CD4-positive, alpha-beta memory T cell (primary cell): ENCODE measurements around the gene IFIT3. TPM values are rescaled to one million over a fixed set of nuclear protein-coding genes. Genes with fewer than 3 reads are reported as not detected.
"Not testable (repeated sequence)": the region's sequence is repeated elsewhere in the genome, so short reads cannot be mapped to it uniquely, and the experiment has no call there.

ENCODE experiments used
- CTCF ChIA-PET: fragments of 350-600 bp; sonication (Branson Sonifier 250); formaldehyde crosslinking; loops from one replicate; lab custom pipeline; 2021; ENCODE audit warnings: inconsistent platforms; ENCODE audit not compliant: partially characterized antibody; lab: Charles Lee
- POLR2A ChIA-PET: fragments of 350-600 bp; sonication (Branson Sonifier 250); formaldehyde crosslinking; loops from one replicate; lab custom pipeline; 2021; ENCODE audit not compliant: partially characterized antibody; lab: Charles Lee
- DNase-seq, 5 donors: peaks; one replicate each; pipeline versions ENCODE4 v3.0.0 to v3.0.0-alpha.2; 2020 to 2022; ENCODE audit warnings: mixed read lengths in 1 of 5
- H3K27ac ChIP-seq: one replicate; pipeline ENCODE4 v1.7.0; 2013; ENCODE audit warnings: low read depth, low read length
- H3K27me3 ChIP-seq: 2 replicates; pipeline ENCODE4 v1.7.0; 2013; ENCODE audit warnings: mild to moderate bottlenecking, low read length, moderate library complexity; ENCODE audit not compliant: insufficient read depth
- H3K36me3 ChIP-seq: 2 replicates; pipeline ENCODE4 v1.7.0; 2013; ENCODE audit warnings: mild to moderate bottlenecking, low read length, moderate library complexity; ENCODE audit not compliant: insufficient read depth
- H3K4me1 ChIP-seq: 2 replicates; pipeline ENCODE4 v1.7.0; 2013; ENCODE audit warnings: mild to moderate bottlenecking, low read length, moderate library complexity; ENCODE audit not compliant: insufficient read depth
- H3K4me3 ChIP-seq, 2 donors: one replicate each; pipeline ENCODE4 v1.7.0; 2013; ENCODE audit warnings: low read length in 2 of 2, mild to moderate bottlenecking in 1 of 2
- H3K9me3 ChIP-seq, 2 donors: one replicate each; pipeline ENCODE4 v1.7.0; 2013; ENCODE audit warnings: low read length in 2 of 2, control low read depth in 1 of 2; ENCODE audit not compliant: control insufficient read depth in 1 of 2
- H3K27ac Mint-ChIP-seq, 7 donors: one replicate each; pipeline ENCODE4 v1.8.0; 2020 to 2021; ENCODE audit warnings: mixed read lengths in 7 of 7, mild to moderate bottlenecking in 6 of 7, inconsistent platforms in 3 of 7, moderate library complexity in 3 of 7
- H3K27me3 Mint-ChIP-seq, 2 donors: one replicate each; pipeline ENCODE4 v1.8.0; 2020 to 2021; ENCODE audit warnings: mixed read lengths in 2 of 2
- H3K36me3 Mint-ChIP-seq, 2 donors: one replicate each; pipeline ENCODE4 v1.8.0; 2020 to 2021; ENCODE audit warnings: mixed read lengths in 2 of 2, inconsistent platforms in 1 of 2, mild to moderate bottlenecking in 1 of 2
- H3K4me1 Mint-ChIP-seq, 4 donors: one replicate each; pipeline ENCODE4 v1.8.0; 2020 to 2021; ENCODE audit warnings: mixed read lengths in 4 of 4, mild to moderate bottlenecking in 1 of 4
- H3K4me3 Mint-ChIP-seq, 8 donors: one replicate each; pipeline ENCODE4 v1.8.0; 2020 to 2021; ENCODE audit warnings: mixed read lengths in 8 of 8, mild to moderate bottlenecking in 7 of 8, moderate library complexity in 6 of 8, inconsistent platforms in 3 of 8
- H3K9me3 Mint-ChIP-seq, 8 donors: one replicate each; pipeline ENCODE4 v1.8.0; 2020 to 2021; ENCODE audit warnings: mixed read lengths in 8 of 8, mild to moderate bottlenecking in 5 of 8, inconsistent platforms in 3 of 8, moderate library complexity in 1 of 8
- intact Hi-C: fragments of 100-400 bp; cut with micrococcal nuclease; formaldehyde crosslinking; loops from one replicate; pipeline ENCODE4 v1.15.1; 2023
- polyA plus RNA-seq, 2 donors: library from polyadenylated mRNA; unstranded; fragments of 300-500 nt; fragmentation: Illumina TruSeq; gene quantifications; one replicate each; pipeline ENCODE4 v1.2.3, GENCODE V29; 2021
- total RNA-seq, 2 experiments: library from RNA; stranded (reverse); gene quantifications; one replicate each; pipeline ENCODE4 v1.2.3, GENCODE V29; 2021

The IFIT3 gene
- total and polyA plus RNA-seq, 4 experiments from 2014 or later: 3.1 to 10.4 (median 4.2) TPM

DNA sequence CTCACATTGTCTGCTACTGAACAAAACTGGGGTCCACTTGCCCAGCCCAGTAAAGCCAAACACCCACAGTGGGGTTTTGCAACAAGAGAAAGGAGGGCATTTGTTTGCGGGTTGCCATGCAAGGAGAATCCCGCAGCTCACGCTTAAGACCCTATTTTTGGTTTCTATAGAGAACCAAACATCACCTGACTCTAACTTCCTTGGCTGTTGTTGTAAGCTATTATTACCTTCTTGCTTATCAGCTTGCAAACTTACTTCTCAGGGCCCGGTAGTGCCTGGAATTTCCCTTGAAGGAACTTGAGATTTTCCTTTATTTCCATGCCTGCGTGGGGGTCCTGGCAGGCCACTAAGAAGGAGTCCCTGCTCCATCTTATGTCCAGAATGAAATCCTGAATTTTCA lies 20.7 kb downstream of the IFIT3 start:
- Mint-ChIP-seq H3K4me1 (peaks cover 4 to 17% (median 6%) of the 10 kb centered on the region in 4 donors), H3K27me3 (peaks cover 2 to 5% of the 10 kb centered on the region in 2 donors), H3K4me3 (no peak overlapping the region), H3K27ac (no peak overlapping the region), H3K36me3 (no peaks in the 10 kb centered on the region), H3K9me3 (no peaks in the 10 kb centered on the region)
- Histone ChIP-seq H3K27me3 (no peaks in the 10 kb centered on the region), H3K9me3 (no peaks in the 10 kb centered on the region), H3K4me1 (peaks cover 6% of the 10 kb centered on the region), H3K36me3 (no peaks in the 10 kb centered on the region), H3K4me3 (no peak overlapping the region), H3K27ac (no peak overlapping the region)
- POLR2A ChIA-PET: no interaction called here
- CTCF ChIA-PET: interaction anchor here (1.0 kb wide), 1 partner anchor 11 kb away, joined by 3 read pairs; no protein-coding TSS in a partner anchor
- no peak for DNase-seq
- intact Hi-C loops: no loop called here

- intact Hi-C loops: no loop called here
- no peak overlapping the region for H3K27ac ChIP-seq
- H3K27me3 Mint-ChIP-seq: peaks cover 2 to 6% of the 10 kb centered on the region in 2 donors
- H3K9me3 ChIP-seq: no peaks in the 10 kb centered on the region
- H3K27me3 ChIP-seq: no peaks in the 10 kb centered on the region
- H3K27ac Mint-ChIP-seq: no peak overlapping the region
- peaks cover 0 to 3% of the 10 kb centered on the region in 2 donors for H3K36me3 Mint-ChIP-seq
- H3K9me3 Mint-ChIP-seq: peaks cover 0 to 2% (median 0%) of the 10 kb centered on the region in 8 donors
- no peak overlapping the region for H3K4me3 Mint-ChIP-seq
- ChIA-PET CTCF (no interaction called here), POLR2A (no interaction called here)
- H3K36me3 ChIP-seq: no peaks in the 10 kb centered on the region
- H3K4me1 ChIP-seq: peaks cover 6% of the 10 kb centered on the region
- no peak for DNase-seq
- H3K4me1 Mint-ChIP-seq: peaks cover 4 to 17% (median 6%) of the 10 kb centered on the region in 4 donors
- H3K4me3 ChIP-seq: no peak overlapping the region
These were observed 21.2 kb downstream of the IFIT3 start for GRCh38 chr10:89348975-89349374.

DNA sequence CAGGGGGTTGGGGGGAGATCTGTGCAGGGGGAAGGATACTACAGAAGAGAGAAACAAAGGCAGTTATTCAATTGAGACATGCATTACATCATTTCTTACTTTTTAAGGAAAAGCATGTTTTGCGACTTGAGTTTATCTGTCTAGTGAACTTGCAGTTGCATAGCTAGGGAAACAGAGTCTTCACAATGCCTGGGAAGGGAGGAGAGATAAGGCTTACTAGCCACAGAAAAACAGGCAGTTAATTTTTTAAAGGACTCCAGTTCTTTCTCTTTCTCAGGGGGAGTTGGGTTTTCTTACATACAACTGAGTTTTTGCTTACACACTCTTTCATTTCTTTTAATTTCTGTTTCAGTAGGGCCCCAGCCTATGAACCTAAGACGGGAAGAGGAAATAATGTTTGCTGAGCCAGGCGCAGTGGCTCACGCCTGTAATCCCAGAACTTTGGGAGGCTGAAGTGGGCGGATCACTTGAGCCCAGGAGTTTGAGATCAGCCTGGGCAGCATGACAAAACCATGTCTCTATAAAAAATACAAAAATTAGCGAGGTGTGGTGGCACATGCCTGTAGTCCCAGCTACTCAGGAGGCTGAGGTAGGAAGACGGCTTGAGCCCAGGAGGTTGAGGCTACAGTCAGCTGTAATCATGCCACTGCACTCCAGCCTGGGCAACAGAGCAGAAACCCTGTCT lies 23.0 kb downstream of the IFIT3 start:
- Mint-ChIP-seq H3K4me1 (peaks cover 2 to 17% (median 6%) of the 10 kb centered on the region in 4 donors), H3K4me3 (peak overlapping the region in 6 of 8 donors; percentile 1 to 53 (median 18)), H3K27ac (peak overlapping the region in 2 of 7 donors; percentile 24 to 32)
- H3K4me3 ChIP-seq, H3K36me3 ChIP-seq, intact Hi-C loops, H3K36me3 Mint-ChIP-seq, H3K9me3 Mint-ChIP-seq, H3K9me3 ChIP-seq, POLR2A ChIA-PET, H3K27ac ChIP-seq, H3K27me3 ChIP-seq, DNase-seq, H3K4me1 ChIP-seq, H3K27me3 Mint-ChIP-seq: not testable (repeated sequence)
- CTCF ChIA-PET: interaction anchor here (1.1 kb wide), 1 partner anchor 12 kb away, joined by 3 read pairs; no protein-coding TSS in a partner anchor

GRCh38 chr10:89351412-89351779 lies 23.6 kb downstream of the IFIT3 start:
- Histone ChIP-seq H3K27me3 (no peaks in the 10 kb centered on the region), H3K27ac (no peak overlapping the region), H3K4me1 (peaks cover 6% of the 10 kb centered on the region), H3K9me3 (no peaks in the 10 kb centered on the region), H3K4me3 (no peak overlapping the region), H3K36me3 (no peaks in the 10 kb centered on the region)
- CTCF ChIA-PET: no interaction called here
- DNase-seq: no peak
- peaks cover 0 to 6% of the 10 kb centered on the region in 2 donors for H3K36me3 Mint-ChIP-seq
- POLR2A ChIA-PET: no interaction called here
- intact Hi-C loops: no loop called here
- H3K9me3 Mint-ChIP-seq: peaks cover 0 to 4% (median 0%) of the 10 kb centered on the region in 8 donors
- H3K4me3 Mint-ChIP-seq: peak overlapping the region in 1 of 8 donors; percentile 53
- peaks cover 2 to 6% of the 10 kb centered on the region in 2 donors for H3K27me3 Mint-ChIP-seq
- peaks cover 2 to 17% (median 7%) of the 10 kb centered on the region in 4 donors for H3K4me1 Mint-ChIP-seq
- no peak overlapping the region for H3K27ac Mint-ChIP-seq

- peaks cover 2 to 17% (median 7%) of the 10 kb centered on the region in 4 donors for H3K4me1 Mint-ChIP-seq
- no peak overlapping the region for H3K4me3 Mint-ChIP-seq
- intact Hi-C loops: no loop called here
- no peaks in the 10 kb centered on the region for H3K9me3 ChIP-seq
- H3K27ac ChIP-seq: no peak overlapping the region
- H3K27me3 Mint-ChIP-seq: peaks cover 2 to 6% of the 10 kb centered on the region in 2 donors
- no peak for DNase-seq
- CTCF ChIA-PET: interaction anchor here (1.0 to 1.4 kb wide), 2 partner anchors 9 to 17 kb away, joined by 3 to 6 read pairs; no protein-coding TSS in a partner anchor
- no peaks in the 10 kb centered on the region for H3K36me3 ChIP-seq
- POLR2A ChIA-PET: no interaction called here
- no peak overlapping the region for H3K4me3 ChIP-seq
- peaks cover 6% of the 10 kb centered on the region for H3K4me1 ChIP-seq
- H3K27me3 ChIP-seq: no peaks in the 10 kb centered on the region
- H3K36me3 Mint-ChIP-seq: peaks cover 0 to 6% of the 10 kb centered on the region in 2 donors
- no peak overlapping the region for H3K27ac Mint-ChIP-seq
- H3K9me3 Mint-ChIP-seq: peaks cover 0 to 4% (median 0%) of the 10 kb centered on the region in 8 donors
These were observed 24.2 kb downstream of the IFIT3 start for GRCh38 chr10:89351780-89352597.

GRCh38 chr10:89352802-89353201 lies 25.0 kb downstream of the IFIT3 start:
- Mint-ChIP-seq H3K36me3 (peaks cover 0 to 6% of the 10 kb centered on the region in 2 donors), H3K27me3 (peaks cover 2 to 6% of the 10 kb centered on the region in 2 donors), H3K4me3 (no peak overlapping the region), H3K9me3 (peaks cover 0 to 4% (median 0%) of the 10 kb centered on the region in 8 donors), H3K27ac (no peak overlapping the region), H3K4me1 (peaks cover 2 to 17% (median 7%) of the 10 kb centered on the region in 4 donors)
- H3K27ac ChIP-seq: no peak overlapping the region
- no peaks in the 10 kb centered on the region for H3K9me3 ChIP-seq
- ChIA-PET CTCF (interaction anchor here (1.0 to 1.4 kb wide), 2 partner anchors 8 to 16 kb away, joined by 3 to 6 read pairs; no protein-coding TSS in a partner anchor), POLR2A (no interaction called here)
- H3K4me3 ChIP-seq: no peak overlapping the region
- DNase-seq: no peak
- H3K27me3 ChIP-seq: no peaks in the 10 kb centered on the region
- H3K4me1 ChIP-seq: peaks cover 6% of the 10 kb centered on the region
- H3K36me3 ChIP-seq: no peaks in the 10 kb centered on the region
- intact Hi-C loops: no loop called here

- no peak overlapping the region for H3K27ac Mint-ChIP-seq
- Histone ChIP-seq H3K27ac (no peak overlapping the region), H3K36me3 (no peaks in the 10 kb centered on the region), H3K9me3 (no peaks in the 10 kb centered on the region), H3K27me3 (no peaks in the 10 kb centered on the region), H3K4me3 (no peak overlapping the region), H3K4me1 (peaks cover 6% of the 10 kb centered on the region)
- H3K27me3 Mint-ChIP-seq: peaks cover 1 to 3% of the 10 kb centered on the region in 2 donors
- DNase-seq: no peak
- H3K4me1 Mint-ChIP-seq: peaks cover 0 to 17% (median 6%) of the 10 kb centered on the region in 4 donors
- H3K4me3 Mint-ChIP-seq: no peak overlapping the region
- CTCF ChIA-PET: interaction anchor here (1.2 kb wide), 2 partner anchors 8 to 12 kb away, joined by 3 to 4 read pairs; no protein-coding TSS in a partner anchor
- intact Hi-C loops: no loop called here
- peaks cover 0 to 4% (median 0%) of the 10 kb centered on the region in 8 donors for H3K9me3 Mint-ChIP-seq
- POLR2A ChIA-PET: no interaction called here
- H3K36me3 Mint-ChIP-seq: peaks cover 0 to 6% of the 10 kb centered on the region in 2 donors
These were observed 27.7 kb downstream of the IFIT3 start for GRCh38 chr10:89355394-89355931.
